H1 (cell line): Measurements from ENCODE around the gene ZNF521. TPM values are rescaled to one million over a fixed set of nuclear protein-coding genes. Genes with fewer than 3 reads are reported as not detected.

Experiments used
- HDAC2 ChIP-seq, 2 experiments: fragments of 300-600 bp in 1 of 2; sonication (generic) in 1 of 2; IDR thresholded peaks; 2 replicates each; pipeline ENCODE4 v1.6.1; 2011 to 2012; ENCODE audit warnings: low read depth in 2 of 2, low read length in 2 of 2, mild to moderate bottlenecking in 2 of 2, moderate library complexity in 2 of 2, borderline replicate concordance in 1 of 2, inconsistent platforms in 1 of 2
- JUND ChIP-seq: IDR thresholded peaks from 2 replicates; pipeline ENCODE4 v1.6.1; 2011; ENCODE audit warnings: mild to moderate bottlenecking, improper control_type of control experiment, low read length
- POLR2AphosphoS5 ChIP-seq: IDR thresholded peaks from 2 replicates; pipeline ENCODE4 v1.6.1; 2011; ENCODE audit warnings: low read depth, low read length
- RBBP5 ChIP-seq: IDR thresholded peaks from 2 replicates; pipeline ENCODE4 v1.7.1; 2012; ENCODE audit warnings: low read depth, mild to moderate bottlenecking, inconsistent platforms, low read length, moderate library complexity, borderline replicate concordance
- USF2 ChIP-seq: IDR thresholded peaks from 2 replicates; pipeline ENCODE4 v1.6.1; 2011; ENCODE audit warnings: low read length, improper control_type of control experiment
- polyA plus RNA-seq, 7 experiments: library from polyadenylated mRNA; depleted of rRNA in 3 of 7; stranded (reverse) in 5 of 7; unstranded in 2 of 7; fragments of >200 nt in 5 of 7; fragments of 200-250 nt in 2 of 7; gene quantifications; 1 replicate in 5 of 7; 2 replicates in 1 of 7; 4 replicates in 1 of 7; pipeline versions ENCODE4 v1.2.1 to v1.2.3, GENCODE V29; 2011 to 2013; ENCODE audit warnings: missing spikeins in 2 of 7, mixed read lengths in 2 of 7
- total RNA-seq: library from RNA; stranded (reverse); fragmentation: NEBNext Ultra II Directional; extraction: Animal tissue kit (Norgen Biotek cat#: 25700); gene quantifications from 2 replicates; pipeline ENCODE4 v1.2.1, GENCODE V29; 2021

ZNF521 gene
- total and polyA plus RNA-seq, 2 of the 8 experiments (the other 6 are each of a cell fraction or from before 2014, with no cell fraction given), result 9.5 to 15.8 TPM

GRCh38 chr18:25340762-25341161 lies 11.2 kb downstream of the ZNF521 start (continued):
- TF ChIP-seq USF2 (no peak), JUND (no peak), POLR2AphosphoS5 (no peak), HDAC2 (IDR thresholded peaks at IDR 0.05; ENCODE audit: borderline replicate concordance in 1 of 2, low read depth in 2 of 2, low read length in 2 of 2) (no peak), RBBP5 (no peak)
- TF ChIP-seq, all 59 proteins: peak for 0
